Esophagus muscularis mucosa (tissue), 3 donors: ENCODE measurements around the gene OAS3.

Source experiments
- CTCF ChIP-seq, 3 experiments: fragments of 200-600 bp in 2 of 3; fragments of 450-650 bp in 1 of 3; sonication (generic) in 2 of 3; IDR thresholded peaks; one replicate each; pipeline ENCODE4 v1.5.1; 2017 to 2019; ENCODE audit warnings: antibody characterized with exemption in 3 of 3, mild to moderate bottlenecking in 2 of 3, moderate library complexity in 1 of 3
- EP300 ChIP-seq: sonication (generic); formaldehyde crosslinking; IDR thresholded peaks from one replicate; pipeline ENCODE4 v1.6.1; 2017; ENCODE audit warnings: antibody characterized with exemption

GRCh38 chr12:112964915-112965314, 26.6 kb downstream of the OAS3 start:
- TF ChIP-seq EP300 (no peak), CTCF (IDR thresholded peaks at IDR 0.05) (no peak)
